ENCODE data around the gene CTSL. TPM values are rescaled to one million over a fixed set of nuclear protein-coding genes. Genes with fewer than 3 reads are reported as not detected.

CTSL gene
- total RNA-seq, 1 experiment from 2014 or later = 17.0 TPM

DNA sequence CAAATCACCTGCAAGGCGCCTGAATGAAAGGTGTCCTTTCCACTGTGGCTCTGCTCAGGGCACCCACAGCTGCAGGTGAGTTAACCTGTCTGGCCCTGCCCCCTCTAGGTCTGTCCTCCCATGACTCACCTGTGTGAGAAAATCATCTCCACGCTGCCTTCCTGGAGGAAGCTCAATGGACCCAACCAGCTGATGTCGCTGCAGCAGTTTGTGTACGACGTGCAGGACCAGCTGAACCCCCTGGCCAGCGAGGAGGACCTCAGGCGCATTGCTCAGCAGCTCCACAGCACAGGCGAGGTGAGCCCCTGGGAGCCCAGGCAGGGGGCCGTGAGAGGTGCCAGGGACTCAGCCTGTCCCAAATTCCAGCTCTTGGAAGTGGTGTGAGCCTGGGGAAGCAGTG lies 23.0 kb upstream of the CTSL start:
- intact Hi-C loops (cut with micrococcal nuclease; ENCODE audit: unreplicated experiment) = no loop called here
- Histone ChIP-seq H3K36me3 (ENCODE audit: insufficient read depth, low read length, poor library complexity, severe bottlenecking) (peaks cover 97% of the 10 kb centered on the region), H3K27ac (ENCODE audit: low read depth, low read length, poor library complexity, severe bottlenecking) (no peak overlapping the region), H3K4me1 (ENCODE audit: insufficient read depth, low read length, poor library complexity, severe bottlenecking) (no peaks in the 10 kb centered on the region), H3K9me3 (ENCODE audit: low read depth, low read length, poor library complexity, severe bottlenecking) (no peaks in the 10 kb centered on the region), H3K27me3 (replicated peaks; ENCODE audit: insufficient read depth, low read depth, low read length, poor library complexity) (no peaks in the 10 kb centered on the region), H3K4me3 (ENCODE audit: low read depth, low read length, poor library complexity, severe bottlenecking) (no peak overlapping the region)
- DNase-seq (ENCODE audit: low spot score) = no peak
- POLR2A ChIA-PET (ENCODE audit: low non-redundant PET) = no interaction called here
- no TSS peak for BruUV-seq (replicated peaks)
- TF ChIP-seq EZH2 (IDR thresholded peaks at IDR 0.05; ENCODE audit: borderline replicate concordance, low read depth, low read length, poor library complexity, severe bottlenecking) = no peak
- TF ChIP-seq, protein P1, sequence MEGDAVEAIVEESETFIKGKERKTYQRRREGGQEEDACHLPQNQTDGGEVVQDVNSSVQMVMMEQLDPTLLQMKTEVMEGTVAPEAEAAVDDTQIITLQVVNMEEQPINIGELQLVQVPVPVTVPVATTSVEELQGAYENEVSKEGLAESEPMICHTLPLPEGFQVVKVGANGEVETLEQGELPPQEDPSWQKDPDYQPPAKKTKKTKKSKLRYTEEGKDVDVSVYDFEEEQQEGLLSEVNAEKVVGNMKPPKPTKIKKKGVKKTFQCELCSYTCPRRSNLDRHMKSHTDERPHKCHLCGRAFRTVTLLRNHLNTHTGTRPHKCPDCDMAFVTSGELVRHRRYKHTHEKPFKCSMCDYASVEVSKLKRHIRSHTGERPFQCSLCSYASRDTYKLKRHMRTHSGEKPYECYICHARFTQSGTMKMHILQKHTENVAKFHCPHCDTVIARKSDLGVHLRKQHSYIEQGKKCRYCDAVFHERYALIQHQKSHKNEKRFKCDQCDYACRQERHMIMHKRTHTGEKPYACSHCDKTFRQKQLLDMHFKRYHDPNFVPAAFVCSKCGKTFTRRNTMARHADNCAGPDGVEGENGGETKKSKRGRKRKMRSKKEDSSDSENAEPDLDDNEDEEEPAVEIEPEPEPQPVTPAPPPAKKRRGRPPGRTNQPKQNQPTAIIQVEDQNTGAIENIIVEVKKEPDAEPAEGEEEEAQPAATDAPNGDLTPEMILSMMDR (conservative IDR thresholded peaks at IDR 0.05; ENCODE audit: low read depth, low read length) = no peak
- CTCF ChIA-PET = no interaction called here

- TF ChIP-seq EZH2 (IDR thresholded peaks at IDR 0.05; ENCODE audit: borderline replicate concordance, low read depth, low read length, poor library complexity, severe bottlenecking) = no peak
- TF ChIP-seq, protein P1 (conservative IDR thresholded peaks at IDR 0.05; ENCODE audit: low read depth, low read length) = no peak
- no peaks in the 10 kb centered on the region for H3K27me3 ChIP-seq (replicated peaks; ENCODE audit: insufficient read depth, low read depth, low read length, poor library complexity)
- DNase-seq (ENCODE audit: low spot score) = no peak
- POLR2A ChIA-PET (ENCODE audit: low non-redundant PET) = no interaction called here
- peak overlapping the region; percentile 22 for H3K27ac ChIP-seq (ENCODE audit: low read depth, low read length, poor library complexity, severe bottlenecking)
- peaks cover 97% of the 10 kb centered on the region for H3K36me3 ChIP-seq (ENCODE audit: insufficient read depth, low read length, poor library complexity, severe bottlenecking)
- no peaks in the 10 kb centered on the region for H3K4me1 ChIP-seq (ENCODE audit: insufficient read depth, low read length, poor library complexity, severe bottlenecking)
- no peak overlapping the region for H3K4me3 ChIP-seq (ENCODE audit: low read depth, low read length, poor library complexity, severe bottlenecking)
- H3K9me3 ChIP-seq (ENCODE audit: low read depth, low read length, poor library complexity, severe bottlenecking) = no peaks in the 10 kb centered on the region
- BruUV-seq (replicated peaks) = no TSS peak
- CTCF ChIA-PET = no interaction called here
- intact Hi-C loops (cut with micrococcal nuclease; ENCODE audit: unreplicated experiment) = no loop called here
These were observed 22.2 kb upstream of the CTSL start for GRCh38 chr9:87703636-87704276.

DNA sequence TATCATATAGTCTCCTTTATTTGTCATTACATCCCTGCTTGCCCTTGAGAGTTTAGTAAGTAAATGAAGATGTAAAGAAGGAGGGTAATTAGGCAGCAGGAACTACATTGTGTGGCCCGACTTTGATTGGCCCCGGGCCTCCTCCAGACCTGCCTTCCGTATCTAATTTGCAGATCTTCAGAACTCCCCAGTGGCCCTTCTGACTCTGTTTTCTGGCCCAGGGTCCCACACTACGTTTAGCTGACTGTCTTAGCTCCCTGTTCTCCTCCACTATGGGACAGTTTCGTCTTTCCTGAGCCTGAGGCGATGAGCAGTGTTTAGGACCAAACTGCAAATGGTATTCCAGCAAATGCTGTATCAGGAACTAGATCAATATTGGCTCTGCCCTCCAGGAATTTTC lies 21.6 kb upstream of the CTSL start:
- no peak for DNase-seq (ENCODE audit: low spot score)
- Histone ChIP-seq H3K27me3 (replicated peaks; ENCODE audit: insufficient read depth, low read depth, low read length, poor library complexity) (no peaks in the 10 kb centered on the region), H3K4me3 (ENCODE audit: low read depth, low read length, poor library complexity, severe bottlenecking) (no peak overlapping the region), H3K4me1 (ENCODE audit: insufficient read depth, low read length, poor library complexity, severe bottlenecking) (no peaks in the 10 kb centered on the region), H3K9me3 (ENCODE audit: low read depth, low read length, poor library complexity, severe bottlenecking) (no peaks in the 10 kb centered on the region), H3K36me3 (ENCODE audit: insufficient read depth, low read length, poor library complexity, severe bottlenecking) (peaks cover 97% of the 10 kb centered on the region), H3K27ac (ENCODE audit: low read depth, low read length, poor library complexity, severe bottlenecking) (peak overlapping the region; percentile 22)
- intact Hi-C loops (cut with micrococcal nuclease; ENCODE audit: unreplicated experiment) = no loop called here
- CTCF ChIA-PET = no interaction called here
- TF ChIP-seq, protein P1 (conservative IDR thresholded peaks at IDR 0.05; ENCODE audit: low read depth, low read length) = no peak
- TF ChIP-seq EZH2 (IDR thresholded peaks at IDR 0.05; ENCODE audit: borderline replicate concordance, low read depth, low read length, poor library complexity, severe bottlenecking) = no peak
- POLR2A ChIA-PET (ENCODE audit: low non-redundant PET) = no interaction called here
- no TSS peak for BruUV-seq (replicated peaks)

All from A673 (cell line).